ENCODE results near the gene MECP2. TPM values are rescaled to one million over a fixed set of nuclear protein-coding genes. Genes with fewer than 3 reads are reported as not detected.

MECP2 gene
- total RNA-seq, 1 donor from 2014 or later: 60.0 TPM

DNA sequence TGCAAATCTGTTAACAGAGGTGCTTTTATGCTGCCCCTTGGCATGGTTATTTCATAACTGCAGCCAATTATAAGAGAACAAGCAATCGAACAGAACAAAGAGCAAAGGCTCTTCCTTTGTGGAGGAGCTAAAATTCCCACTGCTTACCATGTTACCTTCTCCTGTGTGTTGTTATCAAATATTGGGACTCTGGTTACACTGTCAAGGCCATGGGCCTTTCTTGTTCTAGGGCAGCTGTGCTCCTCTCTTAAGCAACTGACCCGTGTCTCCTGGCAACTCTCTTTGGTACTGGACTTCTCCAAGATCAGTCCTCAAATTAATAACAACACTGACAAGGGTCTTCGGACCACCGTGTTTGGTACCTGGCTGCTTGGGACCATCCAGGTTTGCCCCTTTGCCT lies 34.4 kb upstream of the MECP2 start:
- H3K4me3 Mint-ChIP-seq (ENCODE audit: unreplicated experiment): no peak overlapping the region
- H3K36me3 Mint-ChIP-seq (ENCODE audit: unreplicated experiment): no peaks in the 10 kb centered on the region
- TF ChIP-seq, protein P1, sequence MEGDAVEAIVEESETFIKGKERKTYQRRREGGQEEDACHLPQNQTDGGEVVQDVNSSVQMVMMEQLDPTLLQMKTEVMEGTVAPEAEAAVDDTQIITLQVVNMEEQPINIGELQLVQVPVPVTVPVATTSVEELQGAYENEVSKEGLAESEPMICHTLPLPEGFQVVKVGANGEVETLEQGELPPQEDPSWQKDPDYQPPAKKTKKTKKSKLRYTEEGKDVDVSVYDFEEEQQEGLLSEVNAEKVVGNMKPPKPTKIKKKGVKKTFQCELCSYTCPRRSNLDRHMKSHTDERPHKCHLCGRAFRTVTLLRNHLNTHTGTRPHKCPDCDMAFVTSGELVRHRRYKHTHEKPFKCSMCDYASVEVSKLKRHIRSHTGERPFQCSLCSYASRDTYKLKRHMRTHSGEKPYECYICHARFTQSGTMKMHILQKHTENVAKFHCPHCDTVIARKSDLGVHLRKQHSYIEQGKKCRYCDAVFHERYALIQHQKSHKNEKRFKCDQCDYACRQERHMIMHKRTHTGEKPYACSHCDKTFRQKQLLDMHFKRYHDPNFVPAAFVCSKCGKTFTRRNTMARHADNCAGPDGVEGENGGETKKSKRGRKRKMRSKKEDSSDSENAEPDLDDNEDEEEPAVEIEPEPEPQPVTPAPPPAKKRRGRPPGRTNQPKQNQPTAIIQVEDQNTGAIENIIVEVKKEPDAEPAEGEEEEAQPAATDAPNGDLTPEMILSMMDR (IDR thresholded peaks at IDR 0.05; ENCODE audit: partially characterized antibody, unreplicated experiment): no peak
- no peaks in the 10 kb centered on the region for H3K27me3 Mint-ChIP-seq (ENCODE audit: unreplicated experiment)
- H3K9me3 Mint-ChIP-seq (ENCODE audit: unreplicated experiment): no peaks in the 10 kb centered on the region
- DNase-seq: no peak
- peaks cover 8% of the 10 kb centered on the region for H3K4me1 Mint-ChIP-seq (ENCODE audit: low read depth, unreplicated experiment)
- no peak overlapping the region for H3K27ac Mint-ChIP-seq (ENCODE audit: unreplicated experiment)

DNA sequence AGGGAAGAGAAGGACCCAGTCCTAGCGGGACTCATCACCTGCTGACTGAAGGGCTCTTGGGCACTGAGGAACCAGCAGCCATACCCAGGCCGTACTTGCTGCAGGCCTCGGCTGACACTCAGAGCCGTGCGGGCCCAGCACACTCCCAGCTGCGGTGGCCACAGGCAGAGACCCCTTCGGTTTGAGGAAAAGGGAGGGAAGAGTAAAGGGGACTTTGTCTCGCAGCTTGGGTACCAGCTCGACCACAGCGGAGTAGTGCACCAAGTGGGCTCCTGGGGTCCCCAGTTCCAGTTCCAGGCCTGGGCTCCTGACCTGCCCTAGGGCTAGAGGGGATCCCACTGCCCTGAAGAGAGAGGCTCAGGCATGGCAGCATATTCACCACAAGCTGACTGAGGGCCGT lies 28.6 kb upstream of the MECP2 start:
- Mint-ChIP-seq H3K27ac (ENCODE audit: unreplicated experiment) (no peak overlapping the region), H3K4me3 (ENCODE audit: unreplicated experiment) (no peak overlapping the region), H3K36me3 (ENCODE audit: unreplicated experiment) (no peaks in the 10 kb centered on the region), H3K4me1 (ENCODE audit: low read depth, unreplicated experiment) (no peaks in the 10 kb centered on the region), H3K27me3 (ENCODE audit: unreplicated experiment) (peaks cover 1% of the 10 kb centered on the region), H3K9me3 (ENCODE audit: unreplicated experiment) (no peaks in the 10 kb centered on the region)
- TF ChIP-seq, protein P1 (IDR thresholded peaks at IDR 0.05; ENCODE audit: partially characterized antibody, unreplicated experiment): no peak
- no peak for DNase-seq

DNA sequence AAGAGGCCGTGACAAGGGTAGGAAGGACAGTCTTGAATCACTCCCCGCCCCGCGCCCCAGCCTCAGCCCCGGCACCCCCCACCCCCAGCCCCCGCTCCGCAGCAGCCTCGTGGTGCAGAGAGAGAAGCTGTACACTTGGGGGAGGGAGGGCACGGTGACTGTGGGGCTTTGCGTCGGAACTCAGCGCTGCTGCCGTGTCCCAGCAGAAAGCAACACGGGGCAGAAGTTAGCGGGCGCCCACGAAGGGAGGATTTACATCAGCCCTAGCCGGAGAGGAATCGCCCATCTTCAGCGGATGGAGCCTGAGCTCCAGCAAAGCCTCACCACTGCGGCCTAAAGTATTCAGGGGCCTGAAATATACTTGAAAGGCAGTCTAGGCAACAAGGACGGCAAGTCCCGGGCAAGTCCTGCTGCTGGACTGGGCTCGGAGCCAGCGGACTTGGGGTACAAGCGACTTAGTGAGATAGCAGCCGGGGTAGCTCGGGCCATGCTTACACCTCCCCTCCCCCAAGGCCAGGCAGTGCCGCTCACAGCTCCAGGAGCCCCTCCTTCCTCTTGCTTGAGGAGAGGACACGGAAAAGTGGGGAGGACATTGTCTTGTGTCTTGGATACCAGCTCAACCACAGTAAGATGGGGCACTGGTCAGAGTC lies 28.0 kb upstream of the MECP2 start:
- TF ChIP-seq, protein P1 (IDR thresholded peaks at IDR 0.05; ENCODE audit: partially characterized antibody, unreplicated experiment): no peak

DNA sequence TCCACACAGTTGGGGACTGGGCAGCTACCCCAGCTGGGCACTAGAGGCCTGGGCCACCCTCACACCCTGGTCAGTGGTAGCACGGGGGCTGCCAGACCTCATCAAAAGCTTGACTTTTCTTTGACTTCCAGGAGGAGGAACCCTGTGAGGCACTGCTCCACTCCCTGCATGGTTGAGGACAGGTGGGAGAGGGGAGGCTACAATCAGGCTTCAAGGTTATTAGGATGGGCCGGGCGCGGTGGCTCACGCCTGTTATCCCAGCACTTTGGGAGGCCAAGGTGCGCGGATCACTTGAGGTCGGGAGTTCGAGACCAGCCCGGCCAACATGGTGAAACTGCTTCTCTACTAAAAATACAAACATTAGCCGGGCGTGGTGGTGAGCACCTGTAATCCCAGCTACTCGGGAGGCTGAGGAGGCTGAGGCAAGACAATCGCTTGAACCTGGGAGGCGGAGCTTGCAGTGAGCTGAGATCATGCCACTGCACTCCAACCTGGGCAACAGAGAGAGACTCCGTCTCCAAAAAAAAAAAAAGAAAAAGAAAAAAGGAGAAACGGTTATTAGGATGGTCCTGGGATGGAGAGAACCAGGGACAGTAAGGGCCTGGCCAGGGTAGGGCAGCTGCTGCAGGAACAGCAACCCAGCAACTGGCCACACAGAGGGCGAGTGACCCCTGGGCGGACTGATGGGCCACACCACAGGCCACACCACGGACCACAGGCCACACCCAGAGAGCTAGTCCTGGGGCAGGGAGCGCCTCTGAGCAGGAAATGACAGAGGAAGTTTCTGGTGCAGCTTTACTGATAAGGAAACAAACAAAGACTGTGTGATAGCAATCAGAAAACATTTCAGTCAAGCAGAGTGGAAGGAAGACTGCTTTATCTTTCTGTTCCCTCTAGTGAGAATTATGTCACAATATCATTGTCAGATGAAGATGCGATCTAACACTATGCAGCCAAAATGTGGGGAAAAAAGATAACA lies 26.0 kb upstream of the MECP2 start:
- Mint-ChIP-seq H3K4me1 (ENCODE audit: low read depth, unreplicated experiment) (no peaks in the 10 kb centered on the region), H3K9me3 (ENCODE audit: unreplicated experiment) (no peaks in the 10 kb centered on the region), H3K27ac (ENCODE audit: unreplicated experiment) (no peak overlapping the region)

More for the DNA sequence above, 28.0 kb upstream of the MECP2 start:
- H3K36me3 Mint-ChIP-seq (ENCODE audit: unreplicated experiment): no peaks in the 10 kb centered on the region
- H3K9me3 Mint-ChIP-seq (ENCODE audit: unreplicated experiment): no peaks in the 10 kb centered on the region
- no peak overlapping the region for H3K4me3 Mint-ChIP-seq (ENCODE audit: unreplicated experiment)
- H3K27ac Mint-ChIP-seq (ENCODE audit: unreplicated experiment): no peak overlapping the region
- no peak for DNase-seq
- H3K27me3 Mint-ChIP-seq (ENCODE audit: unreplicated experiment): peaks cover 1% of the 10 kb centered on the region
- no peaks in the 10 kb centered on the region for H3K4me1 Mint-ChIP-seq (ENCODE audit: low read depth, unreplicated experiment)

More for the DNA sequence above, 26.0 kb upstream of the MECP2 start:
- H3K36me3 Mint-ChIP-seq (ENCODE audit: unreplicated experiment): no peaks in the 10 kb centered on the region
- no peak for DNase-seq
- peaks cover 1% of the 10 kb centered on the region for H3K27me3 Mint-ChIP-seq (ENCODE audit: unreplicated experiment)
- TF ChIP-seq, protein P1 (IDR thresholded peaks at IDR 0.05; ENCODE audit: partially characterized antibody, unreplicated experiment): no peak
- no peak overlapping the region for H3K4me3 Mint-ChIP-seq (ENCODE audit: unreplicated experiment)

All from glutamatergic neuron (in vitro differentiated cells).